CD4-positive, alpha-beta memory T cell (primary cell): ENCODE results near the gene OR4Q3. TPM values are rescaled to one million over a fixed set of nuclear protein-coding genes. Genes with fewer than 3 reads are reported as not detected.
"Not testable (repeated sequence)": the region's sequence is repeated elsewhere in the genome, so short reads cannot be mapped to it uniquely, and the experiment has no call there.

ENCODE experiments used
- CTCF ChIA-PET: fragments of 350-600 bp; sonication (Branson Sonifier 250); formaldehyde crosslinking; loops from one replicate; lab custom pipeline; 2021; ENCODE audit warnings: inconsistent platforms; ENCODE audit not compliant: partially characterized antibody; lab: Charles Lee
- POLR2A ChIA-PET: fragments of 350-600 bp; sonication (Branson Sonifier 250); formaldehyde crosslinking; loops from one replicate; lab custom pipeline; 2021; ENCODE audit not compliant: partially characterized antibody; lab: Charles Lee
- DNase-seq, 5 donors: peaks; one replicate each; pipeline versions ENCODE4 v3.0.0 to v3.0.0-alpha.2; 2020 to 2022; ENCODE audit warnings: mixed read lengths in 1 of 5
- H3K27ac ChIP-seq: one replicate; pipeline ENCODE4 v1.7.0; 2013; ENCODE audit warnings: low read depth, low read length
- H3K27me3 ChIP-seq: 2 replicates; pipeline ENCODE4 v1.7.0; 2013; ENCODE audit warnings: mild to moderate bottlenecking, low read length, moderate library complexity; ENCODE audit not compliant: insufficient read depth
- H3K36me3 ChIP-seq: 2 replicates; pipeline ENCODE4 v1.7.0; 2013; ENCODE audit warnings: mild to moderate bottlenecking, low read length, moderate library complexity; ENCODE audit not compliant: insufficient read depth
- H3K4me1 ChIP-seq: 2 replicates; pipeline ENCODE4 v1.7.0; 2013; ENCODE audit warnings: mild to moderate bottlenecking, low read length, moderate library complexity; ENCODE audit not compliant: insufficient read depth
- H3K4me3 ChIP-seq, 2 donors: one replicate each; pipeline ENCODE4 v1.7.0; 2013; ENCODE audit warnings: low read length in 2 of 2, mild to moderate bottlenecking in 1 of 2
- H3K9me3 ChIP-seq, 2 donors: one replicate each; pipeline ENCODE4 v1.7.0; 2013; ENCODE audit warnings: low read length in 2 of 2, control low read depth in 1 of 2; ENCODE audit not compliant: control insufficient read depth in 1 of 2
- H3K27ac Mint-ChIP-seq, 7 donors: one replicate each; pipeline ENCODE4 v1.8.0; 2020 to 2021; ENCODE audit warnings: mixed read lengths in 7 of 7, mild to moderate bottlenecking in 6 of 7, inconsistent platforms in 3 of 7, moderate library complexity in 3 of 7
- H3K27me3 Mint-ChIP-seq, 2 donors: one replicate each; pipeline ENCODE4 v1.8.0; 2020 to 2021; ENCODE audit warnings: mixed read lengths in 2 of 2
- H3K36me3 Mint-ChIP-seq, 2 donors: one replicate each; pipeline ENCODE4 v1.8.0; 2020 to 2021; ENCODE audit warnings: mixed read lengths in 2 of 2, inconsistent platforms in 1 of 2, mild to moderate bottlenecking in 1 of 2
- H3K4me1 Mint-ChIP-seq, 4 donors: one replicate each; pipeline ENCODE4 v1.8.0; 2020 to 2021; ENCODE audit warnings: mixed read lengths in 4 of 4, mild to moderate bottlenecking in 1 of 4
- H3K4me3 Mint-ChIP-seq, 8 donors: one replicate each; pipeline ENCODE4 v1.8.0; 2020 to 2021; ENCODE audit warnings: mixed read lengths in 8 of 8, mild to moderate bottlenecking in 7 of 8, moderate library complexity in 6 of 8, inconsistent platforms in 3 of 8
- H3K9me3 Mint-ChIP-seq, 8 donors: one replicate each; pipeline ENCODE4 v1.8.0; 2020 to 2021; ENCODE audit warnings: mixed read lengths in 8 of 8, mild to moderate bottlenecking in 5 of 8, inconsistent platforms in 3 of 8, moderate library complexity in 1 of 8
- intact Hi-C: fragments of 100-400 bp; cut with micrococcal nuclease; formaldehyde crosslinking; loops from one replicate; pipeline ENCODE4 v1.15.1; 2023
- polyA plus RNA-seq, 2 donors: library from polyadenylated mRNA; unstranded; fragments of 300-500 nt; fragmentation: Illumina TruSeq; gene quantifications; one replicate each; pipeline ENCODE4 v1.2.3, GENCODE V29; 2021
- total RNA-seq, 2 experiments: library from RNA; stranded (reverse); gene quantifications; one replicate each; pipeline ENCODE4 v1.2.3, GENCODE V29; 2021

Gene OR4Q3
- not detected for total RNA-seq
- polyA plus RNA-seq = not detected

DNA sequence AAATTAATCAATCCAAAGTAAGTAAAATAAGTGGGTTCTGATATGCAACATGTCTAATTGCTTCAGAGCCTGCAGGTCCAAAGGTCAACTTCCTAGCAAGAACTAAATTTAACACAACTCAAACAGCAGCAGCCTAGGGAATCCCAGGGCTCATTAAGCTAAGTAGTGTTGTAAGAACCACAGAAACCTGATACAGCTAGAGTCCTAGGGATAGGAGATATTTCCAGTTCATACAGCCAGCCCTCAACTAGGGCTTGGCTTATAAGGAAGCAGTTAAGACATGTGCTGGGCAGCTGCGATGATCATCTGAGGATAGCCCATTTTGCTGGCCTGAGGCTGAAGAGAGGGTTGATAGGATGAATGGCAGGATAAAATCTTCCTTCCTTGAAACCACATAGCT, at the start of gene OR4Q3:
TSS of gene OR4Q3 (plus strand) at position 316 of the 400 bp plus-strand sequence.
- CTCF ChIA-PET = no interaction called here
- Mint-ChIP-seq H3K4me3 (no peak within 1 kb of the TSS), H3K27ac (no peak within 1 kb of the TSS), H3K27me3 (no peaks in the 10 kb centered on the region), H3K4me1 (no peaks in the 10 kb centered on the region), H3K9me3 (peaks cover 0 to 9% (median 4%) of the 10 kb centered on the region in 8 donors), H3K36me3 (no peaks in the 10 kb centered on the region)
- DNase-seq = no peak
- Histone ChIP-seq H3K9me3 (no peaks in the 10 kb centered on the region), H3K27ac (no peak within 1 kb of the TSS), H3K4me1 (no peaks in the 10 kb centered on the region), H3K27me3 (no peaks in the 10 kb centered on the region), H3K36me3 (no peaks in the 10 kb centered on the region), H3K4me3 (no peak within 1 kb of the TSS)
- intact Hi-C loops = no loop called here
- POLR2A ChIA-PET = no interaction called here

GRCh38 chr14:19729359-19729758, 14.0 kb upstream of the OR4Q3 start:
- POLR2A ChIA-PET = no interaction called here
- Mint-ChIP-seq H3K27me3 (peaks cover 0 to 2% of the 10 kb centered on the region in 2 donors), H3K27ac (no peak overlapping the region), H3K4me1 (no peaks in the 10 kb centered on the region), H3K9me3 (peaks cover 0 to 27% (median 14%) of the 10 kb centered on the region in 8 donors), H3K36me3 (no peaks in the 10 kb centered on the region), H3K4me3 (no peak overlapping the region)
- DNase-seq = no peak
- CTCF ChIA-PET = no interaction called here
- Histone ChIP-seq H3K36me3 (no peaks in the 10 kb centered on the region), H3K27ac (no peak overlapping the region), H3K27me3 (no peaks in the 10 kb centered on the region), H3K9me3 (peaks cover 3 to 5% of the 10 kb centered on the region in 2 donors), H3K4me3 (no peak overlapping the region), H3K4me1 (no peaks in the 10 kb centered on the region)
- intact Hi-C loops = no loop called here

DNA sequence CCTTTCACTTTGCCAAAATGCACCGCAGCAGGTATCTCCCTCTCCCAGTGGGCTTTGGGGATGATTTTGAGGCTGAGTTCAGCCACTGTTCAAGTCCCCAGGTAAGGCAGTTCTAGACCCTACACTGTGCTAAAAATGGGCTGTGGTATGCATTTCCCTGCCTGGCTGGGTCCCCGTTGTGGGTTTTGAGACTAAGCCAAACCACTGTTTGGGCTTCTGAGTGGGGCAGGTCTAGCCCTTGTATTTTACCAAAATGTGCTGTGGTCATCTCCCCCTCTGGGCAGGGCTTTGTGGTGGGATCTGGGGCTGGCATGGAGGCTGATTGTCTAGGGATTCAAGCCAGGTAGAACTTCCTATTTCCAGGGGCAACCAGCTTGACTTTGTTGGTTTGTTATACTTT, 13.6 kb upstream of the OR4Q3 start:
- ChIA-PET CTCF (no interaction called here), POLR2A (no interaction called here)
- Histone ChIP-seq H3K27me3 (no peaks in the 10 kb centered on the region), H3K36me3 (no peaks in the 10 kb centered on the region), H3K27ac (no peak overlapping the region), H3K4me1 (no peaks in the 10 kb centered on the region), H3K9me3 (peaks cover 3 to 5% of the 10 kb centered on the region in 2 donors), H3K4me3 (no peak overlapping the region)
- Mint-ChIP-seq H3K4me1 (no peaks in the 10 kb centered on the region), H3K36me3 (no peaks in the 10 kb centered on the region), H3K27ac (no peak overlapping the region), H3K4me3 (no peak overlapping the region), H3K27me3 (peaks cover 0 to 2% of the 10 kb centered on the region in 2 donors), H3K9me3 (peaks cover 0 to 27% (median 14%) of the 10 kb centered on the region in 8 donors)
- DNase-seq = no peak
- intact Hi-C loops = no loop called here

- intact Hi-C loops, H3K27me3 Mint-ChIP-seq, H3K27ac Mint-ChIP-seq, H3K27me3 ChIP-seq, H3K4me1 Mint-ChIP-seq, POLR2A ChIA-PET, H3K4me3 ChIP-seq, H3K36me3 ChIP-seq, H3K27ac ChIP-seq, DNase-seq, H3K4me1 ChIP-seq, H3K36me3 Mint-ChIP-seq, CTCF ChIA-PET, H3K9me3 ChIP-seq, H3K4me3 Mint-ChIP-seq: not testable (repeated sequence)
- peaks cover 0 to 21% (median 12%) of the 10 kb centered on the region in 8 donors for H3K9me3 Mint-ChIP-seq
These were observed 9.5 kb upstream of the OR4Q3 start for GRCh38 chr14:19733893-19734292.

DNA sequence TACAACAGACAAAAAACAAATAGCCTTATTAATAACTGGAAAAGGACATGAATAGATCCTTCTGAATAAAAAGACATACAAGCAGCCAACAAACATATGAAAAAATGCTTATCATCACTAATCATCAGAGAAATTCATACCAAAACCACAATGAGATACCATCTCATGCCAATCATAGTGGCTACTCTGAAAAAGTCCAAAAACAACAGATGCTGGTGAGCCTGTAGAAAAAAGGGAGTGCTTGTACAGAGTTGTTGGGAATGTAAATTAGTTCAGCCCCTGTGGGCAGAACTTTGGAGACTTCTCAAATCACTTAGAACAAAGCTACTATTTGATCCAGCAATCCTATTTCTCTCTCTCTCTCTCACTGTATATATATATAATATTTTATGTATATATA, 8.9 kb downstream of the OR4Q3 start:
- H3K4me3 ChIP-seq, H3K9me3 ChIP-seq, H3K9me3 Mint-ChIP-seq, H3K27ac Mint-ChIP-seq, H3K4me3 Mint-ChIP-seq, H3K27me3 Mint-ChIP-seq, H3K27me3 ChIP-seq, H3K36me3 Mint-ChIP-seq, CTCF ChIA-PET, H3K4me1 ChIP-seq, intact Hi-C loops, POLR2A ChIA-PET, H3K36me3 ChIP-seq, DNase-seq, H3K4me1 Mint-ChIP-seq, H3K27ac ChIP-seq: not testable (repeated sequence)

DNA sequence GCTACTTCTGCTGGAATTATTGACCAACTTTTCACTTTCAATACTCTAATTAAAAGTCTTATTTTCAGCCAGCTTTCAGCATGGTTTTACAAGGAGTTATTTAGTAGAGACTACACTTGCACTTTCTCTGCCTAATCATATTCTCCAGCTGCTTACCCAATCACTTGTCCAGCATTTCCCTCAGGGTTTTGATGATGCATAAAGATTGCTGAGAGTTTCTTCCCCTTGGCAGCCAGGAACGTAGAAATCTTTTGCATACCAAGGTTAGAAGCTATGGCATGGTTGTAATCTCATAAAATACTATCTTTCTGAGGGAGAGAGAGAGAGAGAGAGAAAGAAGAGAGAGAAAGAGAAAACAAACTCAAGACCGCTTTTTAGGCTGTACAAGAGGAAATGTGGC, 10.8 kb downstream of the OR4Q3 start:
- DNase-seq = no peak
- no peaks in the 10 kb centered on the region for H3K27me3 ChIP-seq
- H3K4me3 ChIP-seq = no peak overlapping the region
- Mint-ChIP-seq H3K4me1 (no peaks in the 10 kb centered on the region), H3K36me3 (no peaks in the 10 kb centered on the region), H3K4me3 (no peak overlapping the region), H3K27ac (no peak overlapping the region), H3K9me3 (peaks cover 0 to 2% (median 0%) of the 10 kb centered on the region in 8 donors), H3K27me3 (no peaks in the 10 kb centered on the region)
- no peaks in the 10 kb centered on the region for H3K9me3 ChIP-seq
- POLR2A ChIA-PET = no interaction called here
- intact Hi-C loops = no loop called here
- no peaks in the 10 kb centered on the region for H3K4me1 ChIP-seq
- H3K27ac ChIP-seq = no peak overlapping the region
- H3K36me3 ChIP-seq = no peaks in the 10 kb centered on the region
- CTCF ChIA-PET = no interaction called here

GRCh38 chr14:19771491-19771890, 28.1 kb downstream of the OR4Q3 start:
- POLR2A ChIA-PET, CTCF ChIA-PET, intact Hi-C loops, DNase-seq, H3K9me3 ChIP-seq, H3K4me3 ChIP-seq, H3K4me1 Mint-ChIP-seq, H3K27me3 Mint-ChIP-seq, H3K36me3 Mint-ChIP-seq, H3K27ac ChIP-seq, H3K27me3 ChIP-seq, H3K4me1 ChIP-seq, H3K4me3 Mint-ChIP-seq, H3K36me3 ChIP-seq, H3K27ac Mint-ChIP-seq: not testable (repeated sequence)
- peaks cover 0 to 16% (median 13%) of the 10 kb centered on the region in 8 donors for H3K9me3 Mint-ChIP-seq

DNA sequence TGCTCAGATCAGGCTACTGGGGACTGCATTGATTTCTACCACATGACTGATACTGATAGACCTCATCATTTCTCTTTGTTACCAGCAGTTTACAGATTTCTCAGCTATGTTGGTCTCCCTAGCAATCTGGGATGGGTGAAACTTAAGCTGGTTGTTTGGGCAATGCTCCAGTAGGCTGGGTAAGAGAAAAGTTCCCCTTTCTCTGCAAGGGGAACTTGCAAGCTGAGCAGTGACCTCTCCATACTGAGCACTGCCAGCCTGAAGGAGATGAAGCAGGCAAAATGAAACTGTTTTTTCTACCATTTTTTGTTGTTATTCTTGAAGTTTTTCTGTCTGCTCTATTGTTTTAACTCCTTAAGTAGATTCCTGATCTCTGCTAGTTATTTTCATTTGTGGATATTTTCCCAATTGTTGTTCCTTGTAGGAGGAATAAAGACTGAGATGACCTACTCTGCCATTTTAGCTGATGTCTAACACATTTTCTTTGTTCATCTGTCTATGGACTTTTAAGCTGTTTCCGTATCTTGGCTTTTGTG, 28.6 kb downstream of the OR4Q3 start:
- intact Hi-C loops = no loop called here
- no peaks in the 10 kb centered on the region for H3K36me3 Mint-ChIP-seq
- ChIA-PET POLR2A (no interaction called here), CTCF (no interaction called here)
- no peak for DNase-seq
- H3K4me3 ChIP-seq = no peak overlapping the region
- no peaks in the 10 kb centered on the region for H3K9me3 ChIP-seq
- H3K27me3 Mint-ChIP-seq = no peaks in the 10 kb centered on the region
- H3K36me3 ChIP-seq = no peaks in the 10 kb centered on the region
- H3K4me1 Mint-ChIP-seq = no peaks in the 10 kb centered on the region
- H3K27me3 ChIP-seq = no peaks in the 10 kb centered on the region
- H3K27ac ChIP-seq = no peak overlapping the region
- peaks cover 0 to 16% (median 12%) of the 10 kb centered on the region in 8 donors for H3K9me3 Mint-ChIP-seq
- no peak overlapping the region for H3K4me3 Mint-ChIP-seq
- H3K27ac Mint-ChIP-seq = no peak overlapping the region
- H3K4me1 ChIP-seq = no peaks in the 10 kb centered on the region
